Neuronal stem cell (in vitro differentiated cells): ENCODE results near the gene PRPH2.

Experiments used
- DNase-seq: peaks from one replicate; pipeline ENCODE4 v3.0.0-alpha.2; 2013; ENCODE audit warnings: low spot score
- H2AFZ ChIP-seq: one replicate; pipeline ENCODE4 v1.6.1; 2013; ENCODE audit warnings: mild to moderate bottlenecking, low read length, inconsistent platforms
- H2AK5ac ChIP-seq: 2 replicates; pipeline ENCODE4 v1.6.1; 2013; ENCODE audit warnings: low read depth, mild to moderate bottlenecking, inconsistent platforms, low read length, moderate library complexity, mixed read lengths
- H2BK120ac ChIP-seq: 2 replicates; pipeline ENCODE4 v1.6.1; 2013; ENCODE audit warnings: low read depth, mild to moderate bottlenecking, inconsistent platforms, low read length, moderate library complexity, mixed read lengths
- H2BK12ac ChIP-seq: one replicate; pipeline ENCODE4 v1.6.1; 2013; ENCODE audit warnings: low read length, inconsistent platforms
- H2BK15ac ChIP-seq: 2 replicates; pipeline ENCODE4 v1.6.1; 2013; ENCODE audit warnings: mild to moderate bottlenecking, low read length, inconsistent platforms, mixed read lengths
- H2BK5ac ChIP-seq: one replicate; pipeline ENCODE4 v1.6.1; 2013; ENCODE audit warnings: inconsistent platforms, mild to moderate bottlenecking, low read length, moderate library complexity
- H3K14ac ChIP-seq: one replicate; pipeline ENCODE4 v1.6.1; 2013; ENCODE audit warnings: low read length, inconsistent platforms
- H3K18ac ChIP-seq: 2 replicates; pipeline ENCODE4 v1.6.1; 2013; ENCODE audit warnings: low read length, inconsistent platforms
- H3K23ac ChIP-seq: 2 replicates; pipeline ENCODE4 v1.6.1; 2013; ENCODE audit warnings: low read depth, mild to moderate bottlenecking, mixed read lengths, low read length, inconsistent platforms; ENCODE audit not compliant: poor library complexity
- H3K27ac ChIP-seq: replicated peaks from 3 replicates; pipeline ENCODE4 v1.5.1; 2013; ENCODE audit warnings: low read length, inconsistent platforms
- H3K27me3 ChIP-seq, 3 experiments: 2 replicates each; pipeline ENCODE4 v1.6.1; 2013; ENCODE audit warnings: low read length in 3 of 3, mild to moderate bottlenecking in 2 of 3, inconsistent platforms in 1 of 3, low read depth in 1 of 3, mixed read lengths in 1 of 3, moderate library complexity in 1 of 3; ENCODE audit not compliant: control insufficient read depth in 3 of 3, insufficient read depth in 3 of 3
- H3K36me3 ChIP-seq, 2 donors: replicated peaks in 1 of 2; 2 replicates each; pipeline ENCODE4 v1.6.1; 2013; ENCODE audit warnings: low read length in 2 of 2; ENCODE audit not compliant: control insufficient read depth in 2 of 2, insufficient read depth in 2 of 2
- H3K4ac ChIP-seq: 2 replicates; pipeline ENCODE4 v1.6.1; 2013; ENCODE audit warnings: inconsistent platforms, mild to moderate bottlenecking, low read length, moderate library complexity
- H3K4me1 ChIP-seq, 2 donors: 1 replicate in 1 of 2; 2 replicates in 1 of 2; pipeline ENCODE4 v1.6.1; 2013; ENCODE audit warnings: low read length in 2 of 2, low read depth in 1 of 2; ENCODE audit not compliant: control insufficient read depth in 2 of 2, insufficient read depth in 1 of 2
- H3K4me2 ChIP-seq: one replicate; pipeline ENCODE4 v1.6.1; 2013; ENCODE audit warnings: mild to moderate bottlenecking, low read length, inconsistent platforms; ENCODE audit not compliant: insufficient read depth, poor library complexity, severe bottlenecking
- H3K4me3 ChIP-seq, 2 donors: 2 replicates each; pipeline ENCODE4 v1.5.1; 2013; ENCODE audit warnings: low read length in 2 of 2, mild to moderate bottlenecking in 2 of 2, inconsistent platforms in 1 of 2, moderate library complexity in 1 of 2
- H3K79me1 ChIP-seq: one replicate; pipeline ENCODE4 v1.6.1; 2013; ENCODE audit warnings: low read depth, mild to moderate bottlenecking, inconsistent platforms, low read length, moderate library complexity
- H3K9ac ChIP-seq: one replicate; pipeline ENCODE4 v1.6.1; 2013; ENCODE audit warnings: mild to moderate bottlenecking, low read depth, low read length, inconsistent platforms; ENCODE audit not compliant: poor library complexity
- H3K9me3 ChIP-seq, 2 donors: replicated peaks in 1 of 2; 2 replicates each; pipeline versions ENCODE3 to v1.6.1; 2013; ENCODE audit warnings: low read length in 2 of 2, mild to moderate bottlenecking in 2 of 2, inconsistent platforms in 1 of 2, low read depth in 1 of 2, mixed read lengths in 1 of 2, moderate library complexity in 1 of 2; ENCODE audit not compliant: control insufficient read depth in 2 of 2, insufficient read depth in 1 of 2
- H4K8ac ChIP-seq: one replicate; pipeline ENCODE4 v1.6.1; 2013; ENCODE audit warnings: low read depth, mild to moderate bottlenecking, inconsistent platforms, low read length, moderate library complexity
- H4K91ac ChIP-seq: one replicate; pipeline ENCODE4 v1.6.1; 2013; ENCODE audit warnings: low read length, low read depth, mild to moderate bottlenecking, inconsistent platforms; ENCODE audit not compliant: poor library complexity
- WGBS, 2 donors: extraction: QIAGEN DNeasy Blood & Tissue Kit; methylation state at CpG; one replicate each; pipeline ENCODE4 v1.1.7; 2013; ENCODE audit warnings: missing lambda C conversion rate in 2 of 2, mixed read lengths in 1 of 2; ENCODE audit not compliant: insufficient read length in 2 of 2, insufficient replicate concordance in 1 of 2; ENCODE audit errors: extremely low coverage in 2 of 2; 5-methylcytosine and 5-hydroxymethylcytosine counted together

PRPH2 gene

GRCh38 chr6:42661540-42662153, 60.8 kb downstream of the PRPH2 start:
- no peak overlapping the region for H2BK15ac ChIP-seq
- no peak overlapping the region for H3K4me2 ChIP-seq
- H3K4ac ChIP-seq = no peak overlapping the region
- peak; percentile 77 for DNase-seq
- H2BK5ac ChIP-seq = no peak overlapping the region
- no peak overlapping the region for H2BK12ac ChIP-seq
- no peak overlapping the region for H3K18ac ChIP-seq
- no peak overlapping the region for H2AK5ac ChIP-seq
- H3K36me3 ChIP-seq = peaks cover 12 to 85% of the 10 kb centered on the region in 2 donors
- H4K8ac ChIP-seq = no peak overlapping the region
- no peak overlapping the region for H2AFZ ChIP-seq
- H3K14ac ChIP-seq = no peak overlapping the region
- H3K9ac ChIP-seq = no peak overlapping the region
- H3K23ac ChIP-seq = no peak overlapping the region
- no peak overlapping the region for H2BK120ac ChIP-seq
- H4K91ac ChIP-seq = no peak overlapping the region
- H3K27me3 ChIP-seq = no peaks in the 10 kb centered on the region
- WGBS, 2 donors = no CpG with 5 or more reads among the region's 5 CpGs
- no peaks in the 10 kb centered on the region for H3K4me1 ChIP-seq
- no peaks in the 10 kb centered on the region for H3K9me3 ChIP-seq
- no peak overlapping the region for H3K4me3 ChIP-seq
- no peaks in the 10 kb centered on the region for H3K79me1 ChIP-seq
- no peak overlapping the region for H3K27ac ChIP-seq

- H4K91ac ChIP-seq = no peak overlapping the region
- H2BK15ac ChIP-seq = no peak overlapping the region
- H3K36me3 ChIP-seq = peaks cover 8 to 81% of the 10 kb centered on the region in 2 donors
- H3K4me1 ChIP-seq = no peaks in the 10 kb centered on the region
- H4K8ac ChIP-seq = no peak overlapping the region
- no peak overlapping the region for H3K14ac ChIP-seq
- no peak overlapping the region for H2AFZ ChIP-seq
- H3K4me2 ChIP-seq = no peak overlapping the region
- H3K9me3 ChIP-seq = no peaks in the 10 kb centered on the region
- no peak overlapping the region for H3K27ac ChIP-seq
- H2BK12ac ChIP-seq = no peak overlapping the region
- DNase-seq = no peak
- H2BK120ac ChIP-seq = no peak overlapping the region
- H3K79me1 ChIP-seq = no peaks in the 10 kb centered on the region
- no peaks in the 10 kb centered on the region for H3K27me3 ChIP-seq
- H3K4me3 ChIP-seq = no peak overlapping the region
- H3K23ac ChIP-seq = no peak overlapping the region
- no CpG with 5 or more reads among the region's 1 CpG for WGBS, 2 donors
- H3K18ac ChIP-seq = no peak overlapping the region
- H2AK5ac ChIP-seq = no peak overlapping the region
- no peak overlapping the region for H3K4ac ChIP-seq
- no peak overlapping the region for H2BK5ac ChIP-seq
- no peak overlapping the region for H3K9ac ChIP-seq
Observed at GRCh38 chr6:42659806-42660205, 62.6 kb downstream of the PRPH2 start.

DNA sequence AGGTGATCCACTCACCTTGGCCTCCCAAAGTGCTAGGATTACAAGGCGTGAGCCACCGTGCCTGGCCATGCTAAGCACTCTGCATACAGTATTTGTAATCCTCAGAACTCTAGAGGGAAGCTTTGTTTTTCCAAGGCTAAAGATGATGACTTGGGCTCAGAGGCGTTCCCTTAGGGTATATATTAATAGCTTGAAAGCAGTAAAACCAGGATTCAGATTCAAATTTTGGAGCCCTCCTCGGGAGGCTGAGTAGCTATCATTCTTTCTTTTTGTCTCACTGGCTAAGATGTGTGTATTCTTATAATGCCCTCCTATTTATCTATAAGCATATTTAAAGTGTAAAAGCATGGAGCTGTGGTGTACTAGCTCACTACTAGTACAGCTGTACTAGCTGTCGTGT, 68.5 kb downstream of the PRPH2 start:
- Histone ChIP-seq H3K14ac (no peak overlapping the region), H3K4me3 (no peak overlapping the region), H2BK12ac (no peak overlapping the region), H3K9me3 (no peaks in the 10 kb centered on the region), H4K8ac (no peak overlapping the region), H3K23ac (no peak overlapping the region), H3K18ac (no peak overlapping the region), H2AK5ac (no peak overlapping the region), H3K4me2 (no peak overlapping the region), H3K36me3 (peaks cover 5 to 91% of the 10 kb centered on the region in 2 donors), H3K79me1 (no peaks in the 10 kb centered on the region), H3K4ac (no peak overlapping the region), H2BK5ac (no peak overlapping the region), H2BK15ac (no peak overlapping the region), H3K4me1 (no peaks in the 10 kb centered on the region), H3K9ac (no peak overlapping the region), H3K27me3 (no peaks in the 10 kb centered on the region), H3K27ac (no peak overlapping the region), H2BK120ac (no peak overlapping the region), H4K91ac (no peak overlapping the region), H2AFZ (no peak overlapping the region)
- WGBS, 2 donors = no CpG with 5 or more reads among the region's 5 CpGs
- no peak for DNase-seq

DNA sequence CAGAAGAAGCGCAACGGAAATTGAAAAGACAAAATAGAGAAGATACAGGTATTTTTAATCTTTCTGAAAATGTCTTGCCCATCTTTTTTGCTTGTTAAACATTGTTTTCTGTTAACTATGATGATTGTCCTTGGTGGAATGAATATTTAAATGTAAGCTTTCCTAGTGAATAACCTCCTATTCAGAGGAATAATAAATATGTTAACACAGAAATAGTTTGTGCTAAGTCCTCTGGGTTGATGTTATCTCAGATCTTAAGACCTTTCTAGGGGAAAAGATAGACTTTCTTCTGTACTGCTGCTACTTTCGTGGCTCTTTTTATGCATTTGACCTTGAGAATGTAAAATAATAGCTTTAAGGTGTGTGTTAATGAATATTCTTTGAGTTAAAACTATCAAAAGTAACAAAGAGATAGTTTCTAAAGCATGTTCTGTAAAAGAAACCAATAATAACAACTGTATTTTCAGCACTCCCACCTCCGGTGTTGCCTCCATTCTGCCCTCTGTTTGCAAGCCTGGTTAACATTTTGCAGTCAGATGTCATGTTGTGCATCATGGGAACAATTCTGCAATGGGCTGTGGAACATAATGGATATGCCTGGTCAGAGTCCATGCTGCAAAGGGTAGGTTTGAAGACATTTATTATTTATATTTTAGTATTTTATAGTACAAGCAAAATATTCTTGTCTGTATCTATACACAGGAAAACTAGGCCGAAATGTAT, 70.2 kb downstream of the PRPH2 start:
- no peak overlapping the region for H4K8ac ChIP-seq
- H2AK5ac ChIP-seq = no peak overlapping the region
- H3K14ac ChIP-seq = no peak overlapping the region
- no peak overlapping the region for H2BK120ac ChIP-seq
- H3K9me3 ChIP-seq = no peaks in the 10 kb centered on the region
- H4K91ac ChIP-seq = no peak overlapping the region
- DNase-seq = no peak
- no peak overlapping the region for H3K18ac ChIP-seq
- WGBS, 2 donors = no CpG with 5 or more reads among the region's 5 CpGs
- H3K9ac ChIP-seq = no peak overlapping the region
- no peak overlapping the region for H3K27ac ChIP-seq
- H3K23ac ChIP-seq = no peak overlapping the region
- no peak overlapping the region for H2BK5ac ChIP-seq
- H3K4me3 ChIP-seq = no peak overlapping the region
- H3K36me3 ChIP-seq = peaks cover 5 to 88% of the 10 kb centered on the region in 2 donors
- no peaks in the 10 kb centered on the region for H3K79me1 ChIP-seq
- H3K4me1 ChIP-seq = no peaks in the 10 kb centered on the region
- H2AFZ ChIP-seq = no peak overlapping the region
- H3K27me3 ChIP-seq = no peaks in the 10 kb centered on the region
- H3K4ac ChIP-seq = no peak overlapping the region
- H2BK12ac ChIP-seq = no peak overlapping the region
- H2BK15ac ChIP-seq = no peak overlapping the region
- no peak overlapping the region for H3K4me2 ChIP-seq
